ENCODE data around the gene CARS1. TPM values are rescaled to one million over a fixed set of nuclear protein-coding genes. Genes with fewer than 3 reads are reported as not detected.

CARS1 gene
- total RNA-seq, 1 donor from 2014 or later, result 17.2 TPM

DNA sequence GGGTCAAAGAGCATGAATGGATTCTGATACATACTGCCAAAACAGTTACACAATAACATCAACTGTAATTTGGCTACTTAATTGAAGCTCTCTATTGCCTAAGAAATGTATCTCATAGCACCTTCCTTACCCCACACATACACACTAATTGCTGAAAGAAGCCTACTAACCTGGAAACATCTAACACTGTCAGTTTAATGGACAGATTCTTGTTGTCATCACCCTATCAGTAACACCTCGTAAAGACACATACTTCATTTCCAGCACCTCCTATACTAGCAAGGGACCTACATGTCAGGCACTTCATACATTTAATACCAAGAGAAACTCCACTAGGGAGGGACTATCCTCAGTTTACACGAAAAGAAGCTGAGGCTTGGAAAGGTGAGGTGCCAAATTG lies 75.0 kb downstream of the CARS1 start:
- DNase-seq (ENCODE audit: low spot score), result no peak
- no peak overlapping the region for H3K27ac ChIP-seq
- no peaks in the 10 kb centered on the region for H3K9me3 ChIP-seq (ENCODE audit: low read depth)
- peaks cover 13% of the 10 kb centered on the region for H3K36me3 Mint-ChIP-seq
- H3K4me3 ChIP-seq, result no peak overlapping the region
- peaks cover 100% of the 10 kb centered on the region for H3K79me2 ChIP-seq (ENCODE audit: low read depth)
- peaks cover 5% of the 10 kb centered on the region for H3K4me1 Mint-ChIP-seq
- H3K9me3 Mint-ChIP-seq, result no peaks in the 10 kb centered on the region
- no peak overlapping the region for H3K4me2 ChIP-seq
- peaks cover 5% of the 10 kb centered on the region for H3K36me3 ChIP-seq
- H2AFZ ChIP-seq (replicated peaks), result no peak overlapping the region
- no peak overlapping the region for H3K4me3 Mint-ChIP-seq
- no peak overlapping the region for H3K27ac Mint-ChIP-seq
- peaks cover 2% of the 10 kb centered on the region for H3K27me3 Mint-ChIP-seq (ENCODE audit: insufficient read depth, low read depth)
- H4K20me1 ChIP-seq (ENCODE audit: low read depth), result peaks cover 94% of the 10 kb centered on the region
- H3K4me1 ChIP-seq, result no peaks in the 10 kb centered on the region
- no peak for TF ChIP-seq EZH2phosphoT487 (IDR thresholded peaks at IDR 0.05)
- TF ChIP-seq, protein P1, sequence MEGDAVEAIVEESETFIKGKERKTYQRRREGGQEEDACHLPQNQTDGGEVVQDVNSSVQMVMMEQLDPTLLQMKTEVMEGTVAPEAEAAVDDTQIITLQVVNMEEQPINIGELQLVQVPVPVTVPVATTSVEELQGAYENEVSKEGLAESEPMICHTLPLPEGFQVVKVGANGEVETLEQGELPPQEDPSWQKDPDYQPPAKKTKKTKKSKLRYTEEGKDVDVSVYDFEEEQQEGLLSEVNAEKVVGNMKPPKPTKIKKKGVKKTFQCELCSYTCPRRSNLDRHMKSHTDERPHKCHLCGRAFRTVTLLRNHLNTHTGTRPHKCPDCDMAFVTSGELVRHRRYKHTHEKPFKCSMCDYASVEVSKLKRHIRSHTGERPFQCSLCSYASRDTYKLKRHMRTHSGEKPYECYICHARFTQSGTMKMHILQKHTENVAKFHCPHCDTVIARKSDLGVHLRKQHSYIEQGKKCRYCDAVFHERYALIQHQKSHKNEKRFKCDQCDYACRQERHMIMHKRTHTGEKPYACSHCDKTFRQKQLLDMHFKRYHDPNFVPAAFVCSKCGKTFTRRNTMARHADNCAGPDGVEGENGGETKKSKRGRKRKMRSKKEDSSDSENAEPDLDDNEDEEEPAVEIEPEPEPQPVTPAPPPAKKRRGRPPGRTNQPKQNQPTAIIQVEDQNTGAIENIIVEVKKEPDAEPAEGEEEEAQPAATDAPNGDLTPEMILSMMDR (IDR thresholded peaks at IDR 0.05), result no peak
- TF ChIP-seq EZH2 (IDR thresholded peaks at IDR 0.05), result no peak
- no peaks in the 10 kb centered on the region for H3F3A ChIP-seq (ENCODE audit: low read depth)
- no peaks in the 10 kb centered on the region for H3K27me3 ChIP-seq
- no peak overlapping the region for H3K9ac ChIP-seq

DNA sequence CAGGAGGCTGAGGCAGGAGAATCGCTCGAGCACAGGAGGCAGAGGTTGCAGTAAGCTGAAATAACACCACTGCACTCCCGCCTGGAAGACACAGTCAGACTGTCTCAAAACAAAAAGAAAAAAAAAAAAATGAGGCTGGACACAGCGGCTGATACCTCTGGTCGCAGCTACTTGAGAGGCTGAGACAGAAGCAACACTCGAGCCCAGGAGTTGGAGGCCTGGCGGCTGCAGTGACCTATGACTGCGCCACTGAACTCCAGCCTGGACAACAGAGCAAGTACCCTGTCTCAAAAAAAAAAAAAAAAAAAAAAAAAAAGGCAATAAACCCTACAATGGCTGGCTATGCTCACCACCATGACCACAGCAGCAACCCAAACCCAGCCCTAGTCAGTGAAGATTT lies 76.1 kb downstream of the CARS1 start:
- H3K36me3 ChIP-seq, result peaks cover 5% of the 10 kb centered on the region
- no peaks in the 10 kb centered on the region for H3K27me3 ChIP-seq
- no peaks in the 10 kb centered on the region for H3K9me3 ChIP-seq (ENCODE audit: low read depth)
- no peak overlapping the region for H2AFZ ChIP-seq (replicated peaks)
- Mint-ChIP-seq H3K4me3 (no peak overlapping the region), H3K36me3 (peaks cover 15% of the 10 kb centered on the region), H3K4me1 (peaks cover 5% of the 10 kb centered on the region), H3K27ac (no peak overlapping the region), H3K9me3 (no peaks in the 10 kb centered on the region), H3K27me3 (ENCODE audit: insufficient read depth, low read depth) (peaks cover 2% of the 10 kb centered on the region)
- no peak overlapping the region for H3K4me3 ChIP-seq
- no peak for DNase-seq (ENCODE audit: low spot score)
- TF ChIP-seq, protein P1 (IDR thresholded peaks at IDR 0.05), result no peak
- TF ChIP-seq EZH2phosphoT487 (IDR thresholded peaks at IDR 0.05) (no peak), EZH2 (IDR thresholded peaks at IDR 0.05) (no peak)
- H3K4me1 ChIP-seq, result no peaks in the 10 kb centered on the region
- peaks cover 100% of the 10 kb centered on the region for H3K79me2 ChIP-seq (ENCODE audit: low read depth)
- no peak overlapping the region for H3K27ac ChIP-seq
- H3K4me2 ChIP-seq, result no peak overlapping the region
- no peaks in the 10 kb centered on the region for H3F3A ChIP-seq (ENCODE audit: low read depth)
- H3K9ac ChIP-seq, result no peak overlapping the region
- peaks cover 99% of the 10 kb centered on the region for H4K20me1 ChIP-seq (ENCODE audit: low read depth)

DNA sequence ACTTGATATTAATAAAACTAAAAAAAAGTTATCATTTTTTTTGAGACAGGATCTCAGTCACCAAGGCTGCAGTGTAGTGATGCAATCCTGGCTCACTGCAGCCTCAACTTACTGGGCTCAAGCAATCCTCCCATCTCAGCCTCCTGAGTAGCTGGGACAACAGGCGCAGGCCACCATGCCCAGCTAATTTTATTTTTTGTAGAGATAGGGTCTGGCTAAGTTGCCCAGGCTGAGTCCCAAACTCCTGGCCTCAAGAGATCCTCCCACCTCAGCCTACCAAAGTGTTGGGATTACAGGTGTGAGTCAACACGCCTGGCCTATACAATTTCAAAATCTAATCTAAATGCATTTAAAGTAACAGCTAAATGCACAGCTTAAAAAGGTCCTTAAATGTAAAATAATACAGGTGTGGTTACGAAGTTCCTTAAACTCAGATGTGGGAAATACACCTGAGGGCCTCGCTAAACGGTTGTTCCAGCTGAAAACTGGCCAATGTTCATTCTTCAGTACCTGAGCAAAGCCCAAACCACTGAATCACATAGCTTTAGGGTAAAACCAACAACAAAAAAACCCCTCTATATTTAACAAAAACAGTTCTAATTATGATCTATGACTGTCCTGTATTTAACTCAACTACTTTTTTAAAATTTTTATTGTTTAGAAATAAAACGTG lies 76.9 kb downstream of the CARS1 start:
- Histone ChIP-seq H3K4me2 (no peak overlapping the region), H3K27ac (no peak overlapping the region), H3K9ac (no peak overlapping the region), H2AFZ (replicated peaks) (no peak overlapping the region), H3K36me3 (peaks cover 5% of the 10 kb centered on the region), H3K4me1 (no peaks in the 10 kb centered on the region), H3K9me3 (ENCODE audit: low read depth) (no peaks in the 10 kb centered on the region), H3F3A (ENCODE audit: low read depth) (no peaks in the 10 kb centered on the region), H3K79me2 (ENCODE audit: low read depth) (peaks cover 100% of the 10 kb centered on the region), H3K4me3 (no peak overlapping the region), H4K20me1 (ENCODE audit: low read depth) (peaks cover 100% of the 10 kb centered on the region), H3K27me3 (no peaks in the 10 kb centered on the region)
- Mint-ChIP-seq H3K27me3 (ENCODE audit: insufficient read depth, low read depth) (peaks cover 2% of the 10 kb centered on the region), H3K4me3 (no peak overlapping the region), H3K4me1 (peaks cover 5% of the 10 kb centered on the region), H3K27ac (no peak overlapping the region), H3K36me3 (peaks cover 17% of the 10 kb centered on the region), H3K9me3 (no peaks in the 10 kb centered on the region)
- TF ChIP-seq EZH2 (IDR thresholded peaks at IDR 0.05) (no peak), EZH2phosphoT487 (IDR thresholded peaks at IDR 0.05) (no peak)
- TF ChIP-seq, protein P1 (IDR thresholded peaks at IDR 0.05), result no peak
- DNase-seq (ENCODE audit: low spot score), result no peak

Data from neural progenitor cell (in vitro differentiated cells).